Stimulated activated memory B cell treated with anti-CD40 and anti-IgM and Interleukin-4, amounts not matched to agents 10 μg/mL and 1 μg/mL and 100 μg/mL, for 72 hours (primary cell): ENCODE measurements around the gene FAM81A.
"Not testable (repeated sequence)": the region's sequence is repeated elsewhere in the genome, so short reads cannot be mapped to it uniquely, and the experiment has no call there.

ENCODE experiments used
- ATAC-seq: fragments of 150-1000 bp; cut with Tn5 transposase; 2 replicates; pipeline ENCODE4 v1.10.0; 2021
- H3K27ac Mint-ChIP-seq: one replicate; pipeline ENCODE4 v1.8.0; 2022; ENCODE audit warnings: mild to moderate bottlenecking, mixed read lengths
- H3K27me3 Mint-ChIP-seq: one replicate; pipeline ENCODE4 v1.8.0; 2022; ENCODE audit warnings: mixed read lengths
- H3K36me3 Mint-ChIP-seq: one replicate; pipeline ENCODE4 v1.8.0; 2022; ENCODE audit warnings: mixed read lengths
- H3K4me1 Mint-ChIP-seq: one replicate; pipeline ENCODE4 v1.8.0; 2022; ENCODE audit warnings: mixed read lengths
- H3K4me3 Mint-ChIP-seq: one replicate; pipeline ENCODE4 v1.8.0; 2022; ENCODE audit warnings: mild to moderate bottlenecking, moderate library complexity, mixed read lengths
- H3K9me3 Mint-ChIP-seq: one replicate; pipeline ENCODE4 v1.8.0; 2022; ENCODE audit warnings: mixed read lengths

The FAM81A gene

DNA sequence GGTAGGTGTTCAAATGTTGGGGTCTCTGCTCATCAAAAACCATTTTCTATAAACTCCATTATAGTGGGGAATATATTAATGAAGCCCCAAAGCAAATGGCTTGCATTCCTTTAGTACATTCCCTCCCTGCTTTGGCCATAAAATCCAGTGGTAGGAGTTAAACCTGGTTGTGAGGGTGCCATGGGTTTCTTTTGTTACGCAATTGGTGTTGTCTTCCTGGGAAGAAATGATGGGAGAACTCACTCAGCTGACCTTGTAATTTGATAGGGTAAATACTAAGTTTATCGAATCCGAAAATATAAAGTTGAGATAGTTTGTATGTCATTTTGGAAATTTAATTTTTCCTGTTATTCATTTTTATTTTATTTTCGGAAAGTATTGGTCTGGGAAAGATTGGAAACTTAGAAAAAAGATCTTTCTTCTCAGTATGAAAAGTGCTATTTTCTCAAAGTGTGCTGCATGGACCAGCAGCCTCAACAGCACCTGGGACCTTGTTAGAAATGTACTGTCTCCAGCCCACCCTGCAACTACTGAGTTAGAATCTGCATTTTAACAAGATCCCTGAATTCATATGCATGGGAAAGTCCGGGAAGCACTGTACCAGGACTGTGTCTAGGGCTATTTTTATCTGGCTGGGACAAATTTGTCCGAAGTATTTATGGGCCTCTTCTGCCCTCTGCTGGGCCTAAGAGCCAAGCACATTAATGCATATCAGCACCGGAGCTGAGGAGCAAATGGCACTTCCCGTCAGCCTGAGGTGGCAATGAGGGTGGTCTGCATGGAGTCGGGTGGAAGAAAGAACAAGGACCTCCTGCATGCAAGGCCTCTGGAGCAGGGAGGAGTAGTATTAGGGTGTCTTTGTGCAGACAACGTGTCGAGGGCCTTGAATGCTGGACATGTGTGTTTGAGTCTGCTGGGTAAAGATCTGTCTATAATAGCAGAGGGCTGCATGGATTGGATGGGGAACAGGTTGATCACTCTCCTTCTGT is 54.7 kb downstream of the FAM81A start:
- H3K36me3 Mint-ChIP-seq: no peaks in the 10 kb centered on the region
- H3K9me3 Mint-ChIP-seq: no peaks in the 10 kb centered on the region
- no peak overlapping the region for H3K27ac Mint-ChIP-seq
- peak; percentile 83 for ATAC-seq
- H3K27me3 Mint-ChIP-seq: no peaks in the 10 kb centered on the region
- H3K4me1 Mint-ChIP-seq: peaks cover 7% of the 10 kb centered on the region
- H3K4me3 Mint-ChIP-seq: no peak overlapping the region

DNA sequence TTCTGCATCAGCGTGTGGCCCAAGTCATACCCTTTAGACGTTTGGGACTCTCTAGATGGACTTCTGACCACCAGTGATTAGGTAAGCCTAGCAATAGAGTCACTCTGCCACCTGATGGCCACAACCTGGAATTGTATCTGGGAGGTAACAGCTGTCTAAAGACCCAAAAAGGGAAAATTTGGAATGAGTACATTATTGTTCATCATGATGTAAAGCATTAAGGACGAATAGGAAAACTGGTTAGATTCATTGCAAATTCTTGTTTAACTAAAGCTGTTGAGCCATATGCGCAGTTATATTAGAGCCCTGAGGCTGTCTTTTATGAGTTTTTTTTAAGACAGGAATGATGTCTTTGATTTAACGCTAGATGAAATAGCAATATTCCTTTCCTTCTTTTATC is 63.6 kb downstream of the FAM81A start:
- no peak overlapping the region for H3K27ac Mint-ChIP-seq
- no peaks in the 10 kb centered on the region for H3K9me3 Mint-ChIP-seq
- H3K36me3 Mint-ChIP-seq: no peaks in the 10 kb centered on the region
- no peak for ATAC-seq
- H3K4me1 Mint-ChIP-seq: no peaks in the 10 kb centered on the region
- no peaks in the 10 kb centered on the region for H3K27me3 Mint-ChIP-seq
- no peak overlapping the region for H3K4me3 Mint-ChIP-seq

DNA sequence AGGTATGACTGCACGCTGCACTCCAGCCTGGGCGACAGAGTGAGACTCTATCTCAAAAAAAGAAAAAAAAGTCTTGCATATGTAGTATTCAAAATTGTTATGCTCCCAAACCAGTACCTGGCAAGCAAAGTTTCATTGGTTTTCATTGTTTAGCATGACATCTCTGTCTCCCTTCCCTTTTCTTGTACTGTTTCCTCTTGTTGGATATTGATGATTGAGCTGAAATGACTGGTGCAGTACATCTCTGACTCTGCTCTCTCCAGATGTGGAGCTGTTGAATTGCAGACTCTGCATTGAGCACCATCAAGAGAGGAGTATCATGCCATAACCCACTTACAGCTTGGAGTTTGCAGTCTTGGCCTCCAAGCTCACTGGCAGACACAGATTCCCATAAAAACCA is 77.2 kb downstream of the FAM81A start:
- no peaks in the 10 kb centered on the region for H3K9me3 Mint-ChIP-seq
- H3K36me3 Mint-ChIP-seq: no peaks in the 10 kb centered on the region
- peak; percentile 70 for ATAC-seq
- H3K27me3 Mint-ChIP-seq: no peaks in the 10 kb centered on the region
- H3K27ac Mint-ChIP-seq: peak overlapping the region; percentile 99
- H3K4me1 Mint-ChIP-seq: peaks cover 45% of the 10 kb centered on the region
- H3K4me3 Mint-ChIP-seq: no peak overlapping the region

DNA sequence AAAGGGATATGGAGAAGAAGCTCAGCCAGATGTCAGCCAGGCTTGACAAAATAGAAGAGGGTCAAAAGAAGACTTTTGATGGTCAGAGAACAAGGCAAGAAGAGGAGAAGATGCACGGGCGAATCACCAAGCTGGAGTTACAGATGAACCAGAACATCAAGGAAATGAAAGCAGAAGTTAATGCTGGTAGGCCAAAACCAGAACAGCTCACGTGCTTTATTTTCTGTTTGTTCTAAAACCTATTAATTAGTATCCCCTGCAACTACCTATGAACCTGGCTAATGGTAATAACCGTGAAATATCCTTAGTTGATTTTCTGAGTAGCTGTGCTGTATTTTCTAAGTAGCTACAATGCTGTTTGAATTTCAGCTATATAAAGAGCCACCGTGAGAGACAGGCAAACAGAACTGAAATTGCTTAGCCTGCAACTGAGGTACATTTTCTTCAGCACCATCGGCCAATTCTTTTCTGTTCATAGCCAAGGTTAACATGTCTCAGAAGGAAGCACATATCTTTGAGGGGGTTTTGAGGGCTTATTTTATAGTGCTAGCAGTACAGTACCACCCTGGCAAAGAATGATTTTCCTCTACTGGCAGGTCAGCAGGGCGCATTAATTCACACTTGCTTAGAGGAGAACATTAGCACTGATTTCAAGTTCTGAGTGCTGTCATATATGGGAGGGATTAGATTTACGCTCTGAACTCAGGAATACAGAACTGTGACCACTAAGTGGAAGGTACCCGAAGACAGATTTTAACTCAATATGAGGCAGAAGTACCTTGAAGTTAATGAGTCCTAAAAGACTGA is 78.9 kb downstream of the FAM81A start:
- Mint-ChIP-seq H3K36me3 (no peaks in the 10 kb centered on the region), H3K4me3 (peak overlapping the region; percentile 69), H3K9me3 (no peaks in the 10 kb centered on the region), H3K4me1 (peaks cover 53% of the 10 kb centered on the region), H3K27ac (peak overlapping the region; percentile 99), H3K27me3 (no peaks in the 10 kb centered on the region)
- peak; percentile 81 for ATAC-seq

DNA sequence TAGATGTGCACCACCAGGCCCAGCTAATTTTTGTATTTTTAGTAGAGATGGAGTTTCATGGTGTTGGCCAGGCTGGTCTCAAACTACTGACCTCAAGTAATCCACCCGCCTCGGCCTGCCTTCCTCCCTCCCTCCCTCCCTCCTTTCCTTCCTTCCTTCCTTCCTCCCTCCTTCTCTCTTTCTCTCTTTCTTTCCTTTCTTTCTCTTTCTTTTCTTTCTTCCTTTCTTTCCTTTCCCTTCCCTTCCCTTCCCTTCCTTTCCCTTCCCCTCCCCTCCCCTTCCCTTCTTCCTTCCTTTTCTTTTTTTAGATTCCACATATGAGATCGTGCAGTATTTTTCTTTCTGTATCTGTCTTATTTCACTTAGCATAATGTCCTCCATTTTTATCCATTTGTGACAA is 81.3 kb downstream of the FAM81A start:
- Mint-ChIP-seq H3K4me1 (peaks cover 72% of the 10 kb centered on the region), H3K27ac (peak overlapping the region; percentile 80), H3K36me3 (no peaks in the 10 kb centered on the region), H3K4me3 (no peak overlapping the region), H3K27me3 (no peaks in the 10 kb centered on the region), H3K9me3 (no peaks in the 10 kb centered on the region)
- no peak for ATAC-seq

- H3K27ac Mint-ChIP-seq: peak overlapping the region; percentile 80
- H3K27me3 Mint-ChIP-seq: no peaks in the 10 kb centered on the region
- H3K36me3 Mint-ChIP-seq: no peaks in the 10 kb centered on the region
- no peak overlapping the region for H3K4me3 Mint-ChIP-seq
- H3K4me1 Mint-ChIP-seq: peaks cover 61% of the 10 kb centered on the region
- no peaks in the 10 kb centered on the region for H3K9me3 Mint-ChIP-seq
- ATAC-seq: no peak
Observed at GRCh38 chr15:59521443-59521842, 83.5 kb downstream of the FAM81A start.

- H3K4me1 Mint-ChIP-seq: peaks cover 45% of the 10 kb centered on the region
- peak overlapping the region; percentile 48 for H3K27ac Mint-ChIP-seq
- H3K27me3 Mint-ChIP-seq: no peaks in the 10 kb centered on the region
- no peaks in the 10 kb centered on the region for H3K36me3 Mint-ChIP-seq
- H3K4me3 Mint-ChIP-seq: no peak overlapping the region
- no peaks in the 10 kb centered on the region for H3K9me3 Mint-ChIP-seq
- peak; percentile 36 for ATAC-seq
Observed at GRCh38 chr15:59522988-59523461, 85.0 kb downstream of the FAM81A start.

- no peak overlapping the region for H3K4me3 Mint-ChIP-seq
- no peaks in the 10 kb centered on the region for H3K36me3 Mint-ChIP-seq
- no peak for ATAC-seq
- H3K27me3 Mint-ChIP-seq: no peaks in the 10 kb centered on the region
- H3K4me1 Mint-ChIP-seq: peaks cover 46% of the 10 kb centered on the region
- no peaks in the 10 kb centered on the region for H3K9me3 Mint-ChIP-seq
- peak overlapping the region; percentile 67 for H3K27ac Mint-ChIP-seq
Observed at GRCh38 chr15:59523702-59524101, 85.7 kb downstream of the FAM81A start.

- peak overlapping the region; percentile 67 for H3K27ac Mint-ChIP-seq
- no peaks in the 10 kb centered on the region for H3K9me3 Mint-ChIP-seq
- H3K4me3 Mint-ChIP-seq: no peak overlapping the region
- ATAC-seq: peak; percentile 59
- no peaks in the 10 kb centered on the region for H3K36me3 Mint-ChIP-seq
- H3K27me3 Mint-ChIP-seq: no peaks in the 10 kb centered on the region
- peaks cover 44% of the 10 kb centered on the region for H3K4me1 Mint-ChIP-seq
Observed at GRCh38 chr15:59524331-59524731, 86.3 kb downstream of the FAM81A start.

DNA sequence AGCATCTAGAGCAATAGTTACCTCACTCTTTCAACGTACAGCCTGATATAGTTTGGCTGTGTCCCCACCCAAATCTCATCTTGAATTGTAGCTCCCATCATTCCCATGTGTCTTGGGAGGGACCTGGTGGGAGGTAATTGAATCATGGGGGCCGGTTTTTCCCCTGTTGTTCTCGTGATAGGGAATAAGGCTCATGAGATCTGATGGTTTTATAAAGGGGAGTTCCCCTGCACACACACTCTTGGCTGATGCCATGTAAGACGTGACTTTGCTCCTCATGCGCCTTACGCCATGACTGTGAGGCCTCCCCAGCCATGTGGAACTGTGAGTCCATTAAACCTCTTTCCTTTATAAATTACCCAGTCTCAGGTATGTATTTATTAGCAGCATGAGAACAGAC is 88.5 kb downstream of the FAM81A start:
- not testable (repeated sequence) for H3K36me3 Mint-ChIP-seq, H3K4me3 Mint-ChIP-seq, ATAC-seq, H3K27ac Mint-ChIP-seq, H3K9me3 Mint-ChIP-seq, H3K27me3 Mint-ChIP-seq
- peaks cover 38% of the 10 kb centered on the region for H3K4me1 Mint-ChIP-seq

DNA sequence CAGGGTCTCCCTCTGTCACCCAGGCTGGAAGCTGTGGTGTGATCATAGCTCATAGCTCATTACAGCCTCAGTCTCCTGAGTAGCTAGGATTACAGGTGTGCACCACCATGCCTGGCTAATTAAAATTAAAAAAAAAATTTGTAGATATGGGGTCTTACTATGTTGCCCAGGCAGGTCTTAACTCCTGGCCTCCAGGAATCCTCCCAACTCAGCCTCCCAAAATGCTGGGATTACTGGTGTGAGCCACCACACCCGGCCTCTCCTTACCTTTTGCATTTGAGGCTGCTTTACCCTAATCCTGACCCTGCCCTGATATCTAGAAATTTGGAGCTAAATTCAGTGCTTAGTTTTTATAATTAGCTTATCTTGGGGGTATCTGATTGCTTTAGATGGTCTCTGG is 90.4 kb downstream of the FAM81A start:
- H3K27me3 Mint-ChIP-seq: no peaks in the 10 kb centered on the region
- H3K9me3 Mint-ChIP-seq: no peaks in the 10 kb centered on the region
- peaks cover 41% of the 10 kb centered on the region for H3K4me1 Mint-ChIP-seq
- peak overlapping the region; percentile 42 for H3K27ac Mint-ChIP-seq
- H3K36me3 Mint-ChIP-seq: no peaks in the 10 kb centered on the region
- no peak overlapping the region for H3K4me3 Mint-ChIP-seq
- ATAC-seq: no peak

DNA sequence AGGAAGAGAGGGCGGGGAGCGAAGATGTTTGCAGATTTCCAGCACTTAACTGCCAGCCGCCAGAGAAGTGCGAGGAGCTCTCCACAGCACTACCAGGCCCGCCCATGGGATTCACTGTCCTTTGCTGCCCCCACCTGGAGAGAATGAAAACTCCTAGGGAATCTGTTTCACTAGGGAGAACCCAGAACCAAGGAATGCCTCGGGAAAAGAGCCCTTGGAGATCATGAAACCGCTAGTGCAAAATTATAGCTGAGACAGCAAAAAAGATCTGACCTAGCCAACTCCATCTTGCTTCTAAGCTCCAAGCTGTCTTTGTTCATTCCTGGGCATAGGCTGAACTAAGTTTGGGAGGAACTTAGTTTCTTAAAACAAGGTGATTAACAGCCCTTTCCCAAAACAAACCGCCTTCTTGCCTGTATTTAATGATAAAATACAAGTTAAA is 91.0 kb downstream of the FAM81A start:
- H3K4me1 Mint-ChIP-seq: peaks cover 35% of the 10 kb centered on the region
- no peaks in the 10 kb centered on the region for H3K27me3 Mint-ChIP-seq
- H3K36me3 Mint-ChIP-seq: no peaks in the 10 kb centered on the region
- H3K9me3 Mint-ChIP-seq: no peaks in the 10 kb centered on the region
- H3K27ac Mint-ChIP-seq: peak overlapping the region; percentile 42
- H3K4me3 Mint-ChIP-seq: no peak overlapping the region
- ATAC-seq: peak; percentile 76

- peak overlapping the region; percentile 71 for H3K27ac Mint-ChIP-seq
- ATAC-seq: no peak
- H3K27me3 Mint-ChIP-seq: no peaks in the 10 kb centered on the region
- H3K9me3 Mint-ChIP-seq: no peaks in the 10 kb centered on the region
- H3K4me3 Mint-ChIP-seq: no peak overlapping the region
- no peaks in the 10 kb centered on the region for H3K36me3 Mint-ChIP-seq
- H3K4me1 Mint-ChIP-seq: peaks cover 35% of the 10 kb centered on the region
Observed at GRCh38 chr15:59531066-59531675, 93.2 kb downstream of the FAM81A start.

- peaks cover 52% of the 10 kb centered on the region for H3K4me1 Mint-ChIP-seq
- no peak overlapping the region for H3K4me3 Mint-ChIP-seq
- ATAC-seq: peak; percentile 73
- H3K36me3 Mint-ChIP-seq: no peaks in the 10 kb centered on the region
- H3K27me3 Mint-ChIP-seq: no peaks in the 10 kb centered on the region
- H3K27ac Mint-ChIP-seq: peak overlapping the region; percentile 71
- no peaks in the 10 kb centered on the region for H3K9me3 Mint-ChIP-seq
Observed at GRCh38 chr15:59532770-59533379, 94.9 kb downstream of the FAM81A start.

GRCh38 chr15:59536553-59536952 is 98.6 kb downstream of the FAM81A start:
- ATAC-seq: no peak
- peak overlapping the region; percentile 61 for H3K27ac Mint-ChIP-seq
- no peaks in the 10 kb centered on the region for H3K27me3 Mint-ChIP-seq
- H3K4me1 Mint-ChIP-seq: peaks cover 42% of the 10 kb centered on the region
- H3K9me3 Mint-ChIP-seq: no peaks in the 10 kb centered on the region
- no peak overlapping the region for H3K4me3 Mint-ChIP-seq
- H3K36me3 Mint-ChIP-seq: no peaks in the 10 kb centered on the region
